K562 (cell line): ENCODE results near the gene SLC25A34. TPM values are rescaled to one million over a fixed set of nuclear protein-coding genes. Genes with fewer than 3 reads are reported as not detected.

Experiments used
- AFF4 ChIP-seq: sonication (generic); formaldehyde crosslinking; IDR thresholded peaks from 2 replicates; pipeline ENCODE4 v1.8.0; 2023; ENCODE audit warnings: mild to moderate bottlenecking, missing genetic modification reagents
- ARID3A ChIP-seq: IDR thresholded peaks from 2 replicates; pipeline ENCODE4 v1.6.1; 2012; ENCODE audit warnings: low read depth, low read length, improper control_type of control experiment, borderline replicate concordance
- CAMTA2 ChIP-seq: fragments of 250-450 bp; sonication (Bioruptor Pico); conservative IDR thresholded peaks from 2 replicates; pipeline ENCODE4 v1.5.1; 2022
- HSF4 ChIP-seq: fragments of 250-450 bp; sonication (Bioruptor Pico); IDR thresholded peaks from 2 replicates; pipeline ENCODE4 v2.1.2; 2022; ENCODE audit warnings: mild to moderate bottlenecking, moderate library complexity, borderline replicate concordance
- JUND ChIP-seq, 2 experiments: IDR thresholded peaks; 2 replicates in 1 of 2; 3 replicates in 1 of 2; pipeline ENCODE4 v1.6.1; 2011; ENCODE audit warnings: borderline replicate concordance in 2 of 2, low read depth in 2 of 2, low read length in 2 of 2, improper control_type of control experiment in 1 of 2, missing biosample characterization in 1 of 2, missing genetic modification characterization in 1 of 2, missing genetic modification reagents in 1 of 2
- ZBTB40 ChIP-seq, 2 experiments: fragments of 450-650 bp in 1 of 2; sonication (generic) in 1 of 2; formaldehyde crosslinking in 1 of 2; IDR thresholded peaks; 2 replicates each; pipeline versions ENCODE4 v1.7.1 to v1.9.0; 2016 to 2022; ENCODE audit warnings: inconsistent platforms in 1 of 2, mild to moderate bottlenecking in 1 of 2, missing genetic modification reagents in 1 of 2
- ZFP36 ChIP-seq: fragments of 150-350 bp; IDR thresholded peaks from 2 replicates; pipeline ENCODE4 v1.6.1; 2018; ENCODE audit warnings: low read length, low read depth; ENCODE audit not compliant: partially characterized antibody
- polyA plus RNA-seq, 8 experiments: library from polyadenylated mRNA; depleted of rRNA in 4 of 8; stranded (reverse) in 5 of 8; unstranded in 3 of 8; fragments of >200 nt; fragmentation: Nextera tagmentation in 2 of 8; fragmentation: Illumina TruSeq in 1 of 8; extraction: Ambion mirVana in 2 of 8; extraction: Trizol in 1 of 8; gene quantifications; 2 replicates each; pipeline versions ENCODE4 v1.2.1 to v1.2.3, GENCODE V29; 2011 to 2014; ENCODE audit warnings: inconsistent platforms in 1 of 8, missing spikeins in 1 of 8
- total RNA-seq, 7 experiments: library from RNA; depleted of rRNA in 6 of 7; stranded (reverse); fragments of >200 nt in 6 of 7; fragmentation: Illumina TruSeq in 2 of 7; extraction: Trizol in 2 of 7; gene quantifications; 2 replicates each; pipeline versions ENCODE4 v1.2.1 to v1.2.3, GENCODE V29; 2011 to 2021; ENCODE audit warnings: low replicate concordance in 1 of 7

The SLC25A34 gene
- total and polyA plus RNA-seq, 9 of the 15 experiments (the other 6 are each of a cell fraction or from before 2014, with no cell fraction given), result 0.01 to 0.57 (median 0.16) TPM

GRCh38 chr1:15740924-15741850, 5.1 kb downstream of the SLC25A34 start (continued):
- TF ChIP-seq ZBTB40 (IDR thresholded peaks at IDR 0.05) (peak; percentile 65), ZBTB40 (CRISPR knock-in tag; IDR thresholded peaks at IDR 0.05) (peak; percentile 55; the same call in 1 of the 2 replicates), HSF4 (no peak), AFF4 (CRISPR knock-in tag) (0 out of 2 replicates have a peak, but pooled peaks have one; percentile 36), ZFP36 (peak; percentile 22), JUND (IDR thresholded peaks at IDR 0.05; ENCODE audit: borderline replicate concordance, low read depth, low read length) (peak; percentile 45), JUND (tag; IDR thresholded peaks at IDR 0.05; ENCODE audit: borderline replicate concordance, low read depth, low read length) (no peak; the same call in 2 of the 3 replicates), CAMTA2 (CRISPR knock-in tag) (no peak), ARID3A (0 out of 2 replicates have a peak, but pooled peaks have one; percentile 20)
